B cell (primary cell): ENCODE data around the gene VWA8.

Source experiments
- EZH2 ChIP-seq: IDR thresholded peaks from 2 replicates; pipeline ENCODE4 v1.6.1; 2012; ENCODE audit warnings: borderline replicate concordance, low read depth, mild to moderate bottlenecking, moderate library complexity, low read length; ENCODE audit not compliant: insufficient read depth, poor library complexity, severe bottlenecking
- TF ChIP-seq, protein P1 (sequence below): fragments of 200-600 bp; IDR thresholded peaks from one replicate; pipeline ENCODE4 v1.8.0; 2022; ENCODE audit warnings: antibody characterized with exemption, mild to moderate bottlenecking

DNA sequence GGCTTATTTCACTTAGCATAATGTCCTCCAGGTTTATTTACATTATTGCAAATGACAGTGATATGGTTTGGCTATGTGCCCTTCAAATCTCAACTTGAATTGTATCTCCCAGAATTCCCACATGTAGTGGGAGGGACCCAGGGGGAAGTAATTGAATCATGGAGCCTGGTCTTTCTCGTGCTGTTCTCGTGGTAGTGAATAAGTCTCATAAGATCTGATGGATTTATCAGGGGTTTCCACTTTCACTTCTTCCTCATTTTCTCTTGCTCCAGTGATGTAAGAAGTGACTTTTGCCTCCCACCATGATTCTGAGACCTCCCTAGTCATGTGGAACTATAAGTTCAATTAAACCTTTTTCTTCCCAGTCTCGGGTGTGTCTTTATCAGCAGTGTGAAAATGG, 109.6 kb downstream of the VWA8 start:
- TF ChIP-seq, protein P1, sequence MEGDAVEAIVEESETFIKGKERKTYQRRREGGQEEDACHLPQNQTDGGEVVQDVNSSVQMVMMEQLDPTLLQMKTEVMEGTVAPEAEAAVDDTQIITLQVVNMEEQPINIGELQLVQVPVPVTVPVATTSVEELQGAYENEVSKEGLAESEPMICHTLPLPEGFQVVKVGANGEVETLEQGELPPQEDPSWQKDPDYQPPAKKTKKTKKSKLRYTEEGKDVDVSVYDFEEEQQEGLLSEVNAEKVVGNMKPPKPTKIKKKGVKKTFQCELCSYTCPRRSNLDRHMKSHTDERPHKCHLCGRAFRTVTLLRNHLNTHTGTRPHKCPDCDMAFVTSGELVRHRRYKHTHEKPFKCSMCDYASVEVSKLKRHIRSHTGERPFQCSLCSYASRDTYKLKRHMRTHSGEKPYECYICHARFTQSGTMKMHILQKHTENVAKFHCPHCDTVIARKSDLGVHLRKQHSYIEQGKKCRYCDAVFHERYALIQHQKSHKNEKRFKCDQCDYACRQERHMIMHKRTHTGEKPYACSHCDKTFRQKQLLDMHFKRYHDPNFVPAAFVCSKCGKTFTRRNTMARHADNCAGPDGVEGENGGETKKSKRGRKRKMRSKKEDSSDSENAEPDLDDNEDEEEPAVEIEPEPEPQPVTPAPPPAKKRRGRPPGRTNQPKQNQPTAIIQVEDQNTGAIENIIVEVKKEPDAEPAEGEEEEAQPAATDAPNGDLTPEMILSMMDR: no peak
- TF ChIP-seq EZH2: no peak
